ENCODE data around the gene MGAT5. TPM values are rescaled to one million over a fixed set of nuclear protein-coding genes. Genes with fewer than 3 reads are reported as not detected.

MGAT5 gene
- total RNA-seq, 1 experiment from 2014 or later, result 22.1 TPM

- BruUV-seq (replicated peaks), result no TSS peak
- CTCF ChIA-PET, result no interaction called here
- no peak overlapping the region for H3K27ac Mint-ChIP-seq (ENCODE audit: unreplicated experiment)
- Histone ChIP-seq H3K4me1 (no peaks in the 10 kb centered on the region), H3K36me3 (ENCODE audit: control insufficient read depth, insufficient read depth, low read length) (no peaks in the 10 kb centered on the region), H3K4me3 (ENCODE audit: low read depth, low read length) (no peak overlapping the region), H3K27me3 (replicated peaks; ENCODE audit: control insufficient read depth, insufficient read depth, low read length) (no peaks in the 10 kb centered on the region), H3K9me3 (0 out of 2 replicates have a peak, but pooled peaks cover 3% of the 10 kb centered on the region)
- no peaks in the 10 kb centered on the region for H3K27me3 Mint-ChIP-seq (ENCODE audit: insufficient read depth, unreplicated experiment)
- peaks cover 6% of the 10 kb centered on the region for H3K9me3 Mint-ChIP-seq (ENCODE audit: unreplicated experiment)
- intact Hi-C loops (cut with micrococcal nuclease; ENCODE audit: unreplicated experiment), result no loop called here
- H3K36me3 Mint-ChIP-seq (ENCODE audit: insufficient read depth, unreplicated experiment), result no peaks in the 10 kb centered on the region
- no peak for TF ChIP-seq CTCF (IDR thresholded peaks at IDR 0.05; ENCODE audit: insufficient read depth in 1 of 2, low read depth in 1 of 2, low read length in 1 of 2, severe bottlenecking in 1 of 2, unreplicated experiment in 1 of 2)
- no peak overlapping the region for H3K4me3 Mint-ChIP-seq (ENCODE audit: unreplicated experiment)
- POLR2A ChIA-PET, result no interaction called here
- H3K4me1 Mint-ChIP-seq (ENCODE audit: low read depth, unreplicated experiment), result no peaks in the 10 kb centered on the region
- no peak for DNase-seq
Observed at GRCh38 chr2:134212746-134213145, 41.1 kb upstream of the MGAT5 start.

- Mint-ChIP-seq H3K36me3 (ENCODE audit: insufficient read depth, unreplicated experiment) (no peaks in the 10 kb centered on the region), H3K9me3 (ENCODE audit: unreplicated experiment) (peaks cover 6% of the 10 kb centered on the region), H3K27me3 (ENCODE audit: insufficient read depth, unreplicated experiment) (no peaks in the 10 kb centered on the region), H3K27ac (ENCODE audit: unreplicated experiment) (no peak overlapping the region), H3K4me1 (ENCODE audit: low read depth, unreplicated experiment) (peaks cover 8% of the 10 kb centered on the region), H3K4me3 (ENCODE audit: unreplicated experiment) (no peak overlapping the region)
- POLR2A ChIA-PET, result no interaction called here
- H3K27me3 ChIP-seq (replicated peaks; ENCODE audit: control insufficient read depth, insufficient read depth, low read length), result no peaks in the 10 kb centered on the region
- CTCF ChIA-PET, result no interaction called here
- no TSS peak for BruUV-seq (replicated peaks)
- no peak for TF ChIP-seq CTCF (IDR thresholded peaks at IDR 0.05; ENCODE audit: insufficient read depth in 1 of 2, low read depth in 1 of 2, low read length in 1 of 2, severe bottlenecking in 1 of 2, unreplicated experiment in 1 of 2)
- intact Hi-C loops (cut with micrococcal nuclease; ENCODE audit: unreplicated experiment), result no loop called here
- H3K4me3 ChIP-seq (ENCODE audit: low read depth, low read length), result no peak overlapping the region
- DNase-seq, result no peak
- H3K9me3 ChIP-seq, result 0 out of 2 replicates have a peak, but pooled peaks cover 3% of the 10 kb centered on the region
- H3K4me1 ChIP-seq, result no peaks in the 10 kb centered on the region
- no peaks in the 10 kb centered on the region for H3K36me3 ChIP-seq (ENCODE audit: control insufficient read depth, insufficient read depth, low read length)
Observed at GRCh38 chr2:134216152-134216829, 37.6 kb upstream of the MGAT5 start.

- ChIA-PET POLR2A (no interaction called here), CTCF (no interaction called here)
- Histone ChIP-seq H3K4me1 (no peaks in the 10 kb centered on the region), H3K4me3 (ENCODE audit: low read depth, low read length) (no peak overlapping the region), H3K36me3 (ENCODE audit: control insufficient read depth, insufficient read depth, low read length) (no peaks in the 10 kb centered on the region), H3K27me3 (replicated peaks; ENCODE audit: control insufficient read depth, insufficient read depth, low read length) (no peaks in the 10 kb centered on the region), H3K9me3 (0 out of 2 replicates have a peak, but pooled peaks cover 3% of the 10 kb centered on the region)
- H3K4me1 Mint-ChIP-seq (ENCODE audit: low read depth, unreplicated experiment), result peaks cover 8% of the 10 kb centered on the region
- H3K27me3 Mint-ChIP-seq (ENCODE audit: insufficient read depth, unreplicated experiment), result no peaks in the 10 kb centered on the region
- no peak for TF ChIP-seq CTCF (IDR thresholded peaks at IDR 0.05; ENCODE audit: insufficient read depth in 1 of 2, low read depth in 1 of 2, low read length in 1 of 2, severe bottlenecking in 1 of 2, unreplicated experiment in 1 of 2)
- no peak for DNase-seq
- BruUV-seq (replicated peaks), result no TSS peak
- no peaks in the 10 kb centered on the region for H3K36me3 Mint-ChIP-seq (ENCODE audit: insufficient read depth, unreplicated experiment)
- peaks cover 6% of the 10 kb centered on the region for H3K9me3 Mint-ChIP-seq (ENCODE audit: unreplicated experiment)
- H3K4me3 Mint-ChIP-seq (ENCODE audit: unreplicated experiment), result no peak overlapping the region
- H3K27ac Mint-ChIP-seq (ENCODE audit: unreplicated experiment), result no peak overlapping the region
- intact Hi-C loops (cut with micrococcal nuclease; ENCODE audit: unreplicated experiment), result no loop called here
Observed at GRCh38 chr2:134217351-134217750, 36.5 kb upstream of the MGAT5 start.

Data from Caco-2 (cell line).